ENCODE measurements around the gene CORIN.

The CORIN gene

GRCh38 chr4:47674144-47674543, 163.7 kb downstream of the CORIN start:
- DNase-seq (ENCODE audit: low spot score): no peak
- TF ChIP-seq CTCF (IDR thresholded peaks at IDR 0.05): no peak
- H3K27ac ChIP-seq: no peak overlapping the region
- H3K4me3 ChIP-seq: no peak overlapping the region

GRCh38 chr4:47672696-47673095, 165.2 kb downstream of the CORIN start:
- no peak for TF ChIP-seq CTCF (IDR thresholded peaks at IDR 0.05)
- H3K4me3 ChIP-seq: no peak overlapping the region
- no peak overlapping the region for H3K27ac ChIP-seq
- DNase-seq (ENCODE audit: low spot score): no peak

- no peak for DNase-seq (ENCODE audit: low spot score)
- Histone ChIP-seq H3K4me3 (no peak overlapping the region), H3K27ac (no peak overlapping the region)
- no peak for TF ChIP-seq CTCF (IDR thresholded peaks at IDR 0.05)
These were observed 167.9 kb downstream of the CORIN start for GRCh38 chr4:47669946-47670345.

- peak; percentile 62 for TF ChIP-seq CTCF (IDR thresholded peaks at IDR 0.05)
- H3K4me3 ChIP-seq: no peak overlapping the region
- no peak for DNase-seq (ENCODE audit: low spot score)
- no peak overlapping the region for H3K27ac ChIP-seq
These were observed 169.0 kb downstream of the CORIN start for GRCh38 chr4:47668810-47669408.

- no peak overlapping the region for H3K4me3 ChIP-seq
- H3K27ac ChIP-seq: no peak overlapping the region
- DNase-seq (ENCODE audit: low spot score): no peak
- TF ChIP-seq CTCF (IDR thresholded peaks at IDR 0.05): no peak
These were observed 169.6 kb downstream of the CORIN start for GRCh38 chr4:47668256-47668655.

- DNase-seq (ENCODE audit: low spot score): no peak
- no peak overlapping the region for H3K4me3 ChIP-seq
- H3K27ac ChIP-seq: no peak overlapping the region
- no peak for TF ChIP-seq CTCF (IDR thresholded peaks at IDR 0.05)
These were observed 170.3 kb downstream of the CORIN start for GRCh38 chr4:47667552-47667951.

- Histone ChIP-seq H3K27ac (no peak overlapping the region), H3K4me3 (no peak overlapping the region)
- no peak for TF ChIP-seq CTCF (IDR thresholded peaks at IDR 0.05)
- DNase-seq (ENCODE audit: low spot score): no peak
These were observed 173.6 kb downstream of the CORIN start for GRCh38 chr4:47664051-47664826.
